Brain pericyte (primary cell): ENCODE measurements around the gene CTNNA3.

Experiments
- DNase-seq: peaks from one replicate; pipeline ENCODE4 v3.0.0-alpha.2; 2012; ENCODE audit warnings: low read depth, low spot score

Gene CTNNA3

DNA sequence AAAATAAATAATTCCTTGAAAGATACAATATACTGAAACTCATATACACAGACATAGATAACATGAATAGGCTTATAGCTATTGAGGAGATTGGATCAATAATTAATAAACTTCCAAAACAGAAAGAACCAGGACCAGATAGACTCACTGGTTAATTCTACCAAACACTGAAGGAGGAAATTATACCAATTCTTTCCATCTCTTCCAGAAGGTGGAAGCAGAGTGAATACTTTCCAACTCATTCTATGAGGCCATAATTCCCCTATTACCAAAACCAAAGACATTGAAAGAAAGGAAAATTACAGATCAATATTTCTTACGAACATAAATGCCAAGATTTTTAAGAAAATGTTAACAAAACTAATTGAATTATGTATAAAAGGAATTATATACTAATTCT, 1394.9 kb downstream of the CTNNA3 start:
- DNase-seq = no peak

DNA sequence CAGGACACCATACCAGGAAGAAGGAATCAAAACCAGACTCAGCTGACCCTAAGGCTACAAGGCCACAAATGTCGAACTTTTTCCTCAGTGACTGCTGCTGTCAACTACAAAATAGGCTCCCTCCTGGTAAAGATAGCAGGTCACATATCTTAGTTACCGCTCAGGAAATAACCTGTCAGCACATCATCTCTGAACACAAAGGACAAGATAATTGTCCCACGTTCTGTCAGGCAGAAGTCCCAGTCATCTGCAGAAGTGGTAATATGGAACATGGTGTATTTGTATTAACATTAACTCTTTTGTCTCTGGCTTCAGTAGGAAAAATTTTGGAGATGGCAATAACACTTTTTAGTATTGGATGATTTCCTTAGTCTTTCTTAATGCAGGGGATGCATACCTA, 1400.4 kb downstream of the CTNNA3 start:
- no peak for DNase-seq

DNA sequence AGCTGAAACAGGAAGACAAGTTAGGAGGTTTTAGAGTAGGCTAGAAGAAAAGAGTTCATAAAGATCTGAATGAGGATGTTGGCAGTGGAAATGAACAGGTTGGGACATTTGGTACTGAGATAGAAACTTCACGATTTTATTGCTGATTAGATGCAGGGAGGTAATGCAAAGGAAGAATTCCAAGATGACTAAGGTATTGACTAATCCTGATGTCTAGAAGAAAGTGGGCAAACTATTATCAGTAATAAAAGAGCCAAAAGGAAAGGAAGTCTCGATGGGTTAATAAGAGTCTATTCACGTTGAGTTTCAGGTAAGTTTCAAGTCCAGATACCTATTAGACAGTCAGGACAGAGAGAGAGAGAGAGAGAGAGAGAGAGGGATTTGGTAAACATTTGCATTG, 1401.5 kb downstream of the CTNNA3 start:
- DNase-seq = no peak

DNA sequence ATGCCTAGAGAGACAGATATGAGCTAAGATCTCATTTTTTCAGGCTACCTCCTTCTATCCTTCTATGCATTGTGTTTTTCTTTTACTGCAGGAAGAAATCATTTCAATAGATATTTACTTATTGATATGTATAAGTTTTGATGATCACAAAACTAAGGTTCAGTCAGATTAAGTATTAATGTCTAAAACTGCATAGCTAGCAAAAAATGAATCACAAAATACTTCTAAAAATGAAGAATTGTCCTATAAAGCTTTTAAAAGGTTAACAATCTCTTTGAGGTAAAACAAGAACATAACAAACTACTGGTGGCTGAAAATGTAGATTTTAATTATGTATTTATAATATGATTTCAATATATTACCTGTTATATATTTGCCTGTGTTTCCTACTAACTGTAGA, 1403.1 kb downstream of the CTNNA3 start:
- no peak for DNase-seq

DNA sequence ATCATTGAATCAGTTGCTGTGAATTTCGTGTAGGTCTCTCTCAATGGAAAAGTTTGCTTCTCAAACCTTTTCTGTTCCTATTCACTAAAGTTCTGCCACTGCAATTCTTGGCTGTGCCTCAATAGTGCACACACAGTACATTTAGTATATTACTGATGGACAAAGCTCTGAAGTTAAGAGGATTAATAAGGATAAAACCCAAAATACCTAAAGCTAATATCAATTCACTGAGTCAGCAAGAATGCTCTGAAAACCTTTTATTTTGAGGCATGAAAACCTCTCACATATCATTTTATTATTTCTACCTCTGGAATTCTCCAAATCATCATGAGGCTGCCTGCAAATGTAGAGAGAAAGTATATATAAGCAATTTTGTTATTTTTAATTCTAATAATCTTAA, 1403.5 kb downstream of the CTNNA3 start:
- DNase-seq = no peak

DNA sequence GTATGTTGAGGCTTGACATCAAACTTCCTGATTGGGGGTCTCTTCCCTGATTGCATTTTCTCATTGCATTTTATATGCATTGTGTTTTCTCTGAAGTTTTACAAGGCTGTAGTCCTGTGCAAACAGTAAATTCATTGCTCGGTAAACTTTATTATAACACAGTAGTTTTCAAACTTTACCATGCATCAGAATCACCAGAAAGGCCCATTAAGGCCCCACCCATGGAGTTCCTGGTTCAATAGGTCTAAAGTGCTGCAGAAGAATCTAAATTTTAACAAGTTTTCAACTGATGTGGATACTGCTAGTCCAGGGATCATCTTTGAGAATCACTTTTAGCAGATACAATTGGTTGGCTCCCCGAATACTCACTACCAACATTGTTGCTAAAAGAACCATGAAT, 1404.9 kb downstream of the CTNNA3 start:
- DNase-seq = no peak

DNA sequence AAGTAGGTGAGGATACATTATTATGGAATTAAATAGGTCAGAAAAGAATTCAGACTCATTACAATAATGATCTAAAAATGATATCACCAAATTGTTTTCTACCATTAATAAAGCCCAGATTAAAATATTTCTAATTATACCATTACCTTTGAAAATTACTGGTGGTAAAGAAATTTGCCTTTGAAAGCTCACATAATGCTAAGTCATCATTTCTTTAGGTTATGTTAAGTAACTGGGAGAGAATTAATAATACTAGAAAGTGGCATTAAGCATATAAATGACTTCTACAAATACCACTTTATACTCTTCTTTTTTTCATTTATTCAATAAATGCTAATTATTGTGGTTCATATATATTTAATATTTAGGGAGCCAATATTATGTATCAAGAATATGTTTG, 1411.4 kb downstream of the CTNNA3 start:
- DNase-seq = no peak

DNA sequence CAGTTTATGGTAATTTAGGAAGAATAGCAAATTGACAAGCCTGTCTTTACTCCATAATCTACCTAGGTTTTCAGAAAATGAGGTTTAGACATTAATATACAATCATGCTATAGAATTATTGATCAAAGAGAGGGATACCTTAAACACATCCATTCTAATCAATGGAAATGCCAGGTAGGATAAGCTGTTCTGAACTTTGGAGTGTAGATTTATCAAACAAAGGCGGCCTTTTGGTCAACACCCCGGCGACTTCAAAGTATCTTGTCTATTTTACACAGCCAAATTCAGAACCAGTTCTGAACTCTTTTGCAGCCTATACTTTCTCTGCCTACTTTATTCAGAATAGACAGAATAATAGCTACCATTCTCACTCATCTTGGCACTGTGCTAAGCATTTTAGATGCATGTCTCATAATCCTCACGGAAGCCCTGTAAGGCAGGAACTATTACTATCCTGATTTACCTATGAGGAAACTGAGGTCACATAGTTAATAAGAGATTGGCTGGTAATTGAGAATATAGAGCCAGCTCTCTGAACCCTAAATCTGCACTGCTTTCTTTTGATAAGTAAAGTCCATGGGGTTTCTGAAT, 1412.0 kb downstream of the CTNNA3 start:
- DNase-seq = no peak

DNA sequence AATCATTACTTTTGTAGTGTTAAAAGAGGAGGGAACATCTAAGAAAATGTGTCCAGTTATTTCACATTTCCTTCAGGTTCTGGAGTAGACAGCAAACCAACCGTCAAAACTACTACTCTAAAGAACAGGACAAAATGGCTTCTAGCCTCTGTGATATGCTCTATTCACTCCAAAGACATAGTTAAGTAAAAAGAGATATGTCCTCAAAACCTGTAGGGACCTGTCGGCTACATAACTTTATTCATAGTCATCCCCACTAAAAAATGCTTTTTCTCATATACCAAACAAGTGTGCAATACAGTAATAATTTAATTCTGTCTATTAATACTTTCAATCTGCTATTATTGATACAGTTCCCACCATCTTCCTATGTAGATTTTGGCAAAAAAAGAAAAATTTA, 1412.9 kb downstream of the CTNNA3 start:
- no peak for DNase-seq

DNA sequence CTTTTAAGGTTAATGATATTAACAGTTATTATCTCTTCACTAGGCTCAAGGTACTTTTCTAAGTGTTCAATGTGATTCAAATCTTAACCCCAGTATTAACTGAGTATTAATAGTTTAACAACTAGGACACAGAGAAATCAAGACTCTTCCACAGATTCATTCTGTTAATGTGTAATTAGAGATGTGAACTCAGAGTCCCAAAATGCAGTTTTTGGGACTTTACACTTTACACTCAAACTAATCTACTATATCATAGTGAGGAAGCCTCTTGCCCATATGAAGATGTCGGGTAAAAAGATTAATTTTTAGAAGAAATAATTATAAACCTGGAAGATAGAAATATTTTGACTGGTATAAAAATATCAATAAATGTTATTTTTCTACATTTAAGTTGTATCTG, 1414.7 kb downstream of the CTNNA3 start:
- no peak for DNase-seq

DNA sequence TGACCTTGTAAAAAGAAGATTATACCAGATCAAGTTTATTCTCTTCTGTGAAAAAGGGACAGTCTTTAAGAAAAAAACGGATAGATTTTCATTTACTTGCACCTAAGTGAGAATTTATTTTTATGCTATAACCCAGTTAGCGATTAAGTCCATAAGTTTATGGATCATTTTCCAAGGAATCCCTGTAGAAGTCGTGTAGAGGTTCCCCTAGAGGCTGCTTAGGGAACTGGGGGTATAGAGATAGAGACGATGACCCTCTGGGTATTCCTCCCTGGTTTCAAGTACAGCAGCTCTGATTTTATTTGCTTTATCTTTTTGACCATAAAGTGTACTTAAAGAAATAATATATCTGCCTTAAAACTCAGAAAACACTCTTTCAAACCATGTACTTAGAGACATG, 1418.5 kb downstream of the CTNNA3 start:
- no peak for DNase-seq

DNA sequence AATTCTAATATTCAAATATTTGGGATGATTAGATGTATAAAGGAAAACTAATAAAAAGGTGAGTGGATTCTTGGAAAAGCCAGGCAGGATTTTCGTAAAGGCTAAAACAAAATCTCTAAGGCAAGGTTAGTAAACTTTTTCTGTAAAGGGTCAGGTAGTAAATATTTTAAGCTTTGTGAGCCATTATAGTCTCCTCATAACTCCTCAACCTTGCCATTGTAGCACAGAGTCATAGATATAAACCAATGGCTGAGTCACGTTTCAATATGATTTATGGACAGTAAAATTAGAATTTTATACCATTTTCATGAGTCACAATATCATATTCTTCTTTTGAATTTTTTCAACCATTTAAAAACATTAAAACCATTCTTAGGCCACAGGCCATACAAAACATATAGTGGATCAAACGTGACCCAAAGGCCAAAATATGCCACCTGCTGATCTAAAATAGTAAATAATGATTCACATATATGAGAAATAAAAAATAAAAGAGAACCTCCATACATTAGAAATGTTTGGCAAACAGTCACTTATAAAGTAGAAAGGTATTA, 1422.0 kb downstream of the CTNNA3 start:
- DNase-seq = no peak

DNA sequence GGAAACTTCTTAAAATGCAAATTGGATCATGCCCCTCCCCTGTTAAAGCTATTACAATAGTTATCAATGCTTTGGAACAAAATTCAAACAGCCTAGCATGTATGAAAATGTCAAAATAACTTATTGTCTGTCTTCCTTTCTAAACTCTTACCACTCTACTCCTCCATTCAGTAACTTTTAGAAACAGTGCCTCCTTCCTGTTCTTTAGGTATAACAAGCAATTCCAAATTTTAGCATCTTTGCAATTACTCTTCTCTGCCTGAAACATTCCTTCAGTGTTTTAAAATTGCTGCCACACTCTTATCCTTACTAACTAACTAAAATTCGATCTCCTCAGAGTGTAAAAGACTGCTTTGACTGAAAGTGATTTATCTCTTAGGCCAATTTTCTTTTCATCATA, 1430.6 kb downstream of the CTNNA3 start:
- no peak for DNase-seq

DNA sequence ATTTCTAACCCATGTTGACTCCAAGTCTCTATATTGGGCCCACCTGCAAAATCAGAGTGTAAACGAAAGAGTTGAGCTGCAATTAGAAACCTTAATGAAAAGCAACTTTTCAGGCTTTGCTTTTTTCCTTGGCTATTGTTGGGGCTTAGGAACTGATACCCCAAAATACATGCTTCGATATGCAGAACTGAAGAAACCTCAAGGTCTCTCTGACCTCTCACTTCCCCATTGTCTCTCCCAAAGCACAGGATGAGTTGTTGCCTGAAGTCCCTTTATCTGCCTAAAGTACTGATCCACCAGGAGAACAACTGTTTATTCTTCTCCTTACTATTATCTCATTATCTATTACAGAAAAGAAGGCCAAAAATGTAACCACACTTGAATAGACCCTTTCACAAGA, 1436.2 kb downstream of the CTNNA3 start:
- DNase-seq = no peak

DNA sequence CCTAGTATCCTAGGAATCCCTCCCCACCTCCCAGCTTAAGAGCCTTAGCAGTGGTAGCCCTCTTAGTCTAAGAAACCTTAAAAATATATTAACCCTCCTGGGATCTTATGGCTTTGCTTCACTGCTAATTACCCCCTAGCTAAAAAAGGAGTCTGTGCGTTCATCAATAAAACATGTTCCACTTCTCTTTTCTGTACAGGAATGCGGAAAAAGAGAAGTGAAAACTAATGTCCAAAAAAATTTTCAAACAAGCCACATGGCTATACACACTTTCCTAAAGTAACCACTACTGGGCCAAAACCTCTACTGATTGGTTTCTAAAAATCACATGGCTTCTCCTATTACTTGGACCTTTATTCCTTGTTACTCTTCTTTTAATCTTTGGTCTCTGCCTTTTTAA, 1437.3 kb downstream of the CTNNA3 start:
- DNase-seq = no peak

DNA sequence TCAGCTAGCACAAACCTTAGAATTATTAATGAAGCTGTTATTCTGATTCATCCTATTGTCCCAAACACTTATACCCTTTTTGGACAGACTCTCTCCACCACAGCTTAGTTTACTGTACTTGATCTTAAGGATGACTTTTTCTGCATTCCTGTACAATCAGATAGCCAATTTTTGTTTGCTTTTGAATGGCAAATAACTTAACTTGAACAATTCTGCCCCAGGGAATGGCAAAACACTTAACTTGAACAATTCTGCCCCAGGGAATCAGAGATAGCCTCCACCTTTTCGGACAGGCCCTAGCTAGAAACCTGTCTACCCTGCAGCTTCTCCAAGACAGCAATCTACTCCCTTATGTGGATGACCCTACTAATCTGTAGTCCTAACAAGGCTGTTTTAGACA, 1438.2 kb downstream of the CTNNA3 start:
- no peak for DNase-seq

DNA sequence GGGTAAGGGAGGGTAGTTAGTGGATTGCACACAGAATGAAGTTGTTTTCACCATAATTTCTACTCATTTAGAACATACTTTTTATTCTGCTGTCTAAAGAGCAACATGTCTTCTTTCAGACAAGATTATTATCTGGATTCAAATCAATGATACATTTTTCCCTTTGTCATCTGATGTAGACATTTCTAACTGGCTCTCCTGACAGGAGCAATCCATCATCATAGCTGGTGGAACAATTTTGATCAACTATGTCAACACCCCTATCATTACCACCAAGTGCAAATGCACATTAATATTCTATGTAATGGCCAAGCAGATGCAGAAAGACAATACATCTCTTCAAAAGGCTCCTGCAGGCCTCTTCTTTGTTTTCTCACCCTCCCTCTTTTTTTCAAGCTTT, 1443.0 kb downstream of the CTNNA3 start:
- DNase-seq = no peak

DNA sequence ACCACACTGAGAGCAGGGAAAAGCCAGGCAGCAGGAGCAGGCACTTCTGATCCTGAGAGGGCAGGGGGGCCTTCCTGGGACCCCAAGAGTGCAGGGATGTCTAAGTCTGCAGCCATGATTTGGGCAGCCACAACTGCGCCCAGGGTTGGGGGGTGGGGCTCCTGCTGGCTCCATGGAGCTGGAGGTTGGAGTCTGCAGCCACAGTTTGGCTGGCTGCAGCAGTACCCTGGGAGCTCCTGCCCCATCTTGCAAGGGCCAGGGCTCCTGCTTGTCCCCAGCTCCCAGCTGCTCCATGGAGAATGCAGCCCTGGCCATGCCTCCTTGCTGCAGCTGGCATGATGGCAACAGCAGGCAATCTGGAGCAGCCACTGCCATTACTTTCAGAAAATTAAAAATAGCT, 1449.8 kb downstream of the CTNNA3 start:
- DNase-seq = no peak

DNA sequence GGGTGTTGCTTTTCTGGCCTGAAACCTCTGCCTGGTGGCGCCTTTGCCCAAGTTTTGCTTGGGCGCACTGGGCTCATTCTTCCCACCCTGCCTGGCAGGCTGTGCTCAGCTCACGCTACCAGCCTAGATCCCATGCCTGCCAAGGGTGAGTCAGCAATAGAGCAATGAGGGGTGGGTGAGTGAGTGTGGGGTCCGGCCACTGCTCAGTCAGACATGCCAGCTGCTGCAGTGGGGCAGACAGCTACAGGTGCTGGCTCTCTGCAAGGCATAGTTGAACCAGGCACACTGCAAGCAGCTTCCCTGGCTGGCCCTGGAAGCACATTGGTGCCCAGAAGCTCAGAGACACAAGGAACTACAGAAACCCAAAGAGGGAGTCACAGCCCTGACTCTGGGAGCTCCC, 1451.0 kb downstream of the CTNNA3 start:
- no peak for DNase-seq

DNA sequence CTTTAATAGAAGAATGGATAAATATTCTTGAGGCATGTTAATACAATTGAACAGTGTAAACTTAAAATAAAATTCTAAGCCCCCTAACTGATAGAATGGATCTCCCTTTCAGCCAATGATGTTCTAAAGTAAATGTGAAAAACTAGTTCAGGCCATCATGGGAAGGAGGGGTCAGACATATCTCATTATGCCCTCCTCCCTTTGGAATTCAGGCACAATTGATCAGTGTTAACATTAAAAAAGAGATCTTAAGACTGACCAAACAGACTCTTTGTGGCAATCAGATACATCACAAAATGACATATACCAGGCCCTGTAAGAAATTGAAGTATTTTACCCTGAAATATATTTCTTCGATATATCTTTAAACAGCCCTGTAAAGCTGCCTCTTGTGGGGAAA, 1453.1 kb downstream of the CTNNA3 start:
- no peak for DNase-seq

DNA sequence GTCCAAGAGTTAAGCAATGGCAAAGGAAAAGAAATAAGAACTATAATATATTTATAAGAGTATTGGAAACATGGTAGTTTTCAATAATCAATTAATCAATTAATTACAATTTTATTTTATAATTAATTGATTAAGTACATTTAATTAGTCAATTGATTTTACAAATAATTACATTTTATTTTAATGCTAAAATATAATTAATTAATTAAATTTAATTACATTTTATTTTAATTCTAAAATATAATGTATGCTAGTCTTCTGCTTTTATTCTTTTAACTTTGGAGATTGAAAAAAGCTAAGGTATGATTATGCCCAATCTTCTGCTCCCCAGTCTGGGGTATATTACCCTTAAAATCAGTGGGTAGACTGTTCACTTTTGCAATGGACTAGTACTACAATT, 1456.9 kb downstream of the CTNNA3 start:
- DNase-seq = no peak

DNA sequence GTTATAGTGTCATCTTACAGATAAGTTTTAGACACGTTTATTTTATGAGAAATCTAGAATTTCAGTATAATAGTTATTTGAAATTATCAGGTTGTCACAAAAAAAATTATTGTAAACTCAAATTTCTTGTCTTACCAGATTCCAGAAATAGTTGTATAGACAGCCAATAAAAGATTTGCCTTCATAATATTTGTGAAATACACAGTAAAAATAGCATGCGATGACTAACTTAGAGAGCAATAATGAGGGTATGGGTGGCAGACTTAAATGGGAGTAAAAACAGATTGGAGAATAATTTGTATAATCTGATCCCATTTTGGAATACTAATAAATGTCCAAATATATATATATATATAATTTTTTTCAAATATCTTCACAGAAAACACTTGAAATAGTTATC, 1457.7 kb downstream of the CTNNA3 start:
- DNase-seq = no peak

DNA sequence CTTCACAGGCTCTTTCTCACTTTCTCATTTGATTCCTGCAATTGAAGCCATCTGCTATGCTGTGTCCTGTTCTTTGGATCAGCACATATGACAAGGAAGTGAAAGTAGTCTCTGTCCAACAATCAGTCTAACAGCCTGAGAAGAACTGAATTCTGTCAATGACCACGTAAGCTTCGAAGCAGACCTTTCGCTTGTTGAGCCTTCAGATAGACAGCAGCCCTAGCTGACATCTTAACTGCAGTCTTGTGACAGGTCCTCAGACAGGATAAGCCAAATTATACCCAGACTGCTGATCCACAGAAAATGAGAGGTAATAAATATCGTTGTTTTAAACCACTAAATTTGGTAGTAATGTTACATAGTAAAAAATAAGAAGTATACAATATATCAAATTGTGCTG, 1461.1 kb downstream of the CTNNA3 start:
- no peak for DNase-seq

DNA sequence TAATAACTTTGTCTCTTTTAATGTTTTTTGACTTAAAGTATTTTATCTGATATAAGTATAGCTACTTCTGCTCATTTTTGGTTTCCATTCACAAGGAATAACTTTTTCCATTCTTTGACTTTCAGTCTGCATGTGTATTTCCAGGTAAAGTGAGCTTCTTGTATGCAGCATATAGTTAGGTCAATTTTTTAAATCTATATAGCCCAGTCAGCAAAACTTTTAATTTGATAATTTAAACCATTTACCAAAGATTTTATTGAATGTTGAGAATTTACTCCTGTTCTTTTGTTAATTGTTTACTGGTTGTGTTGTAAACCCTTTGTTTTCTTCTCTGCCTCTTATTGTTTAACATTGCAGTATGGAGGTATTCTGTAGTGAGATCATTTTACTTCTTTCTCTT, 1467.1 kb downstream of the CTNNA3 start:
- no peak for DNase-seq
